NCI-H2227 treated with DMSO at 0.1 percent for 48 hours (cell line): ENCODE data around the gene XRCC4.
"Not testable (repeated sequence)": the region's sequence is repeated elsewhere in the genome, so short reads cannot be mapped to it uniquely, and the experiment has no call there.

Source experiments
- DNase-seq: peaks from one replicate; lab custom pipeline; 2025; lab: John Stamatoyannopoulos, UW

XRCC4 gene

GRCh38 chr5:83118471-83118870 is 41.1 kb downstream of the XRCC4 start:
- DNase-seq = no peak

DNA sequence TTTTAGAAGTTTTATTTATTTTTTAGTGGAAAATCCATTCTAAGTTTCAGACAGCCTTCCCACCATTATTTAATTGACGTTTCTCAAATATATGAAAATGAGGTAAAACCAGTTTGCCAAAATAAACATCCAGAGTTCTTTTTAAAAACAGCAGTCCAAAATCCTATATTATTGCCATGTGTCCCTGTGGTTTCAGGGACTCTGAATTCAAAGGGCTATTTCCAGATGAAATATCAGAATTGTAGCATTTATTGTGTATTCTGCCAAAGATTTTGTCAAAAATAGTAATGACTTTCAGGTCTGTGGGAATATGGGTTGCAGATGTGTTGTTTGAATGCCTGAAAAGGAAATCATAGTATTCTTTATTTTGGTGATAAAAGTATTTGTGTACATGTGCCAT is 41.6 kb downstream of the XRCC4 start:
- no peak for DNase-seq

DNA sequence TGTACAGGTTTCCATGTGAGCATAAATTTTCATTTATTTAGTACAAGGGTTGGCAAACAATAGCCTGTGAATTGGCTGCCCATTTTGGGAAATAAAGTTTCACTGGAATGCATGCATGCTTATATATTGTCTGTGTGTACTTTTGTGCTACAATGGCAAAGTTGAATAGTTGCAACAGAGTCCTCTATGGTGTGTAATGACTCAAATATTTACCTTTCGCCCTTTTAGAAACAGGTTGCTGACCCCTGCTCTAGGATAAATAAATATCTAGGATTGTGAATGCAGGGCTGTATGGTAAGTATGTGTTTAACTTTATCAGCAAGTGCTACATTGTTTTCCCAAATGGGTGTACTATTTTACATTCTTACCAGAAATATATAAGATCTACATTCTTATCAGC is 47.2 kb downstream of the XRCC4 start:
- DNase-seq = no peak

DNA sequence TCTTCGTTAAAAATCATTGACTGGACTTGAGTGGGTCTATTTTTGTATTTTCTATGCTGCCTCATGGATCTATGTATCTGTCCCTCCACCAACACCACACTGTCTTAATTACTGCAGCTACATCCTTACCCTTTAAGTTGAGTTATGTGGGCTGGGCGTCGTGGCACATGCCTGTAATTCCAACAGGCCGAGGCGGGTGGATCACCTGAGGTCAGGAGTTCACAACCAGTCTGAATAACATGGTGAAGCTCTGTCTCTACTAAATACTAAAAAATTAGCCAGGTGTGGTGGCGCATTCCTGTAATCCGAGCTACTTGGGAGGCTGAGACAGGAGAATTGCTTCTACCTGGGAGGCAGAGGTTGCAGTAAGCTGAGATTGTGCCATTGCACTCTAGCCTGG is 48.2 kb downstream of the XRCC4 start:
- DNase-seq = no peak

GRCh38 chr5:83126501-83126900 is 49.2 kb downstream of the XRCC4 start:
- no peak for DNase-seq

DNA sequence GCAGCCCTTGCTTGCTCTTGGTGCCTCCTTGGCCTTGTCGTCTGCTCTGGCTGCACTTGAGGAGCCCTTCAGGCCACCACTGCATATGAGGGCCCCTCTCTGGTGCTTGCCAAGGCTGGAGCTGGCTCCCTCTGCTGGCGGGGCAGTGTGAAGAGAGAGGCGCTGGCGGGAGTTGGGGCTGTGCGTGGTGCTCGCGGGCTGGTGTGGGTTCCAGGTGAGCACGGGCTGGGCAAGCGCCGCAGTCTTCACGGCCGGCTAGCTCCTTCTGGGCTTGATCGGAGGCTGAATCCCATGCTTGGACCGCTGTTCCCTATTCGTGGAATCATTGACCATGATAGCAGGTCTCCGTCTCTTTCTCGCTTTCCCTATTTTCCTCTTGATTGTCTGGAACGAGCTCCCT is 56.5 kb downstream of the XRCC4 start:
- DNase-seq = no peak

DNA sequence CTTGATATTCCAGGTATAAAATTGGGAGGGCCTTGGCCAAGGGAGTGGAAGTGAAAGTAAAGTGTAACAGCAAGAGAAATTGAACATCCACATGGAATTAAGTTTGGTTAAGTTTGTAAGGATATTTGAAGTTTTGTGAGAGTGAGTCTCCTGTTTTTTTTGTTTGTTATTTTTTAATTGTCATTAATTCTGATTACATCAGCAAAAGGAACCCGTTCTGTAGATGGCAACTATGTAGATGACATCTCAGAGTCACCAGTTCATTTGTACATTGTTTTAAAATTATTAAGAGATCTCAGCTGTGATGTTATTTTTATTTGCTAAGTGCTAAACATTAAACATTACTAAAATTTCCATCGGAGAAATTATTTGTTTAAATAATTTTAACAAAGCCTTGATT is 65.2 kb downstream of the XRCC4 start:
- no peak for DNase-seq

- no peak for DNase-seq
Observed at GRCh38 chr5:83145241-83145640, 67.9 kb downstream of the XRCC4 start.

DNA sequence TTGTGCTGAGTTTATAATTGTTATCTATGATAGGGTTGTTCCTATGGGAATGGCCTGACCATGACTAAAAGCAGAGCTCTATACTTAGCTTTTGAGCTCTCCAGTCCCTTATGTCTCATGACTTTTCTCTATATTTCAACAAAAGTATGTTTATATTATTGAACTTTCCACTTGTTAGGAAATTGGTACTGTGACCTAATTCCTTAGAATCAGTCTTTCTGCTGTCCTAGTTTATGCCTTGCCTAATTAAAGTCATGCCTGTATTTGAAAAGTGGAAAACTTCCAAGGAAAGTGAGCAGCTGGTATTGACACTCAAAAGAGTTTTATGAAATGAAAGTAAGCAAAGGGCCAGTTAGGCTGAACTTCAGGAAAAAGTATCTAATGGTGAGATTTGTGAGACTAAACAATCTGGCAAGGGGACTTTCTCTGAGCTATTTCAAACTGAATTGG is 68.6 kb downstream of the XRCC4 start:
- no peak for DNase-seq

- DNase-seq = no peak
Observed at GRCh38 chr5:83146441-83146840, 69.1 kb downstream of the XRCC4 start.

- no peak for DNase-seq
Observed at GRCh38 chr5:83147593-83147992, 70.2 kb downstream of the XRCC4 start.

GRCh38 chr5:83148370-83148769 is 71.0 kb downstream of the XRCC4 start:
- DNase-seq = no peak

DNA sequence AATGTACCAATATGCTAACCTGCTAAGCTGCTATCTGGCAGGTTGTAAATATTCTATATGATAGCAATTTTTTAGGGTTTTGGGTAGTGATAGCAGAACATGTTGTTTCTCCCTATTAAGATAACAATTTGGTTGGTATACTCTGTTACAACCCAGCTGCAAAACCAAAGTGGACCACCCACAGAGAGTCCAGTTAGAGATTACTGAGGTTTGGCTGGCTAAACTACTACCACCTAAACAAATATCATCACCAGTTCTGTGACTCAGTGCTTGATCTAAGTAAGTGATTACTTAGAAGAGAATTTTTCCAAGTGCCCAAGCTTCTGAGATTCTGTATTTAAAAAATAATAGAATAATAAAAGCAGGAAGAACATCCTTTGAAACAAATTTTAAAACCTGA is 72.3 kb downstream of the XRCC4 start:
- DNase-seq = no peak

DNA sequence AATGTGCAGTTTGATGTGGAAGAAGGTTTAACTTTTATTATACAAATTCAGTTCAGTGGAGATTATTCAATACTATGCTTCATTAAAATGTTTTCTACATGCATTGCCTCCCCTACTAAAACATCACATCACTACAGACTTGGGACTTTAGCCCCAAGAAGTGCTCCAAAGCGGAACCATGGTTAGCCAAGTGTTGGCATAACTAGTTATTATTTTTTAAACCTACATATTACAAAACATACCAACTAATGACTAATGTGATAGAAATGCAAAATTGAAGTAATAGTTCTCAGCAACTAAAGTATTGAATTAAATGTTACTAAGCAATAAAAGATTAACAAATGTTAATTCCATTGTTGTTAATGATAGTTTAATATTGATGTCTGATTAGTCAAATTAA is 74.5 kb downstream of the XRCC4 start:
- DNase-seq = no peak

GRCh38 chr5:83152996-83153395 is 75.6 kb downstream of the XRCC4 start:
- DNase-seq = not testable (repeated sequence)

- no peak for DNase-seq
Observed at GRCh38 chr5:83156001-83156400, 78.7 kb downstream of the XRCC4 start.

DNA sequence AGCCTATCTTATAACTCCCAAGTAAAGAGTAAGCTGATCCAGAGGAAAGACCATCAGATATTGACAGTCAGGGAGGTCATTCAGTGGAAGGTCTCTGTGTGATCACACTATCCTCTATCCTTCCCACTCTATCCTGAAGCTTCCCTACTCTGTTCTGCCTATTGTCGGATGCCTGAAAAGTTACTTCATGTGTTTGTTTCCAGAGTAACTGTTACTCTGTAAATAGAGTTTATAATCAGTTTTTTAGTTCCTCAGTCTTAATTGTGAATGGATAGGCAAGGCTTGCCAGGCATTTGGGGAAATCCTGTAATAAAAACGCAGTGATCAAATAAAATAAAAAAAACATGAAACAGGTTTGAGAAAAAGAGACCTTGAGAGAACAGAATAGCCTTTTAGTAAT is 79.8 kb downstream of the XRCC4 start:
- no peak for DNase-seq

DNA sequence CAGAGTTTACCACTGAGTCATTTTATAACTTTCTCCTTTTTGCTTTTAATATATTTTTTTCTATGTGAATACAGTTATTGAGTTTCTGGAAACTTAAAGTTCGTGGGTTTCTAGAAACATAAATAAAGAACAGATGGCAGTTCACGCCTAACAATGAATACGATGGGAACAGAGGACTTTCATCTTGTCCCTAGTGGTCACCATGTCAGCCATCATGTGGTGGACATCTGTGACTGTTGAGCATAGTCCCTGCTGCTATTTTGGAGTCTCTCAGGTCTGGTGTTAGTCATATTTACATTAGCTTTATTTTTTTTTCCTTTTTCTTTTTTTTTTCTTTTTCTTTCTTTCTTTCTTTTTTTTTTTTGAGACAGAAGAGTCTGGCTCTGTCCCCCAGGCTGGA is 85.3 kb downstream of the XRCC4 start:
- DNase-seq = no peak

GRCh38 chr5:83167538-83167937 is 90.2 kb downstream of the XRCC4 start:
- no peak for DNase-seq

DNA sequence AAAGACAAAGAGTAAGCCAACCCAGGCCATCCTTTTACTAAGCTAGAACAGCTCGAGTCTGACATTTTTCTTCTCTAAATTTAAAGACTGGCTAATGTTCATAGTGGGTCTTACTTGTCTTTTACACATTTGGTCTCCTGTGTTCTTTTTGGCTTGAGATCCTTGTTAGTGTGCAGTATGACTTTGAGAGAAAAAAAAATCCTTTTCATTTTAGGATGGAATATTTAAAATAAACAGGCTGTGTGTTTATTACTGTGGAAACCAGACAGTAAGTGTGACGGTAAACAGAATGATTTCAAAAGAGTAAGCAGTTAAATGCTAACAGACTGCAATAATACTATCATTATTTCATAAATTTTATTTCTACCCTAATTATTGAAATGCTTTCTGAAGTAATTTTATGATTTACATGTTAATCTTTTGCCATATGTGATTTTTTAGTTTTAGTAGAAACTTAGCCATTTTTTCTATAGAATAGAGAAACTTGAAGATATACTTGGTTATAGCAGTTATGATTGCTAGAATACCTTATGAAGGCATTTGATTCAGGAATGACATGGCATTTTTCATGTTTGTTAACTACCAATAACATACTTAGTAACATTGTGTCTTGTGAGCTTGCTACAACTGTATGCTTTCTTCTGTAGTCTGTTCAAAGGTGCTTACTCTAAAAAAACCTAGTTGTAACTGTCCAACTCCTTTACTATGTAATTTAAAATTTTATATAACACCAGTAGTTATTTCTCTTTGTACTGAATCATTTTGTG is 92.4 kb downstream of the XRCC4 start:
- no peak for DNase-seq

DNA sequence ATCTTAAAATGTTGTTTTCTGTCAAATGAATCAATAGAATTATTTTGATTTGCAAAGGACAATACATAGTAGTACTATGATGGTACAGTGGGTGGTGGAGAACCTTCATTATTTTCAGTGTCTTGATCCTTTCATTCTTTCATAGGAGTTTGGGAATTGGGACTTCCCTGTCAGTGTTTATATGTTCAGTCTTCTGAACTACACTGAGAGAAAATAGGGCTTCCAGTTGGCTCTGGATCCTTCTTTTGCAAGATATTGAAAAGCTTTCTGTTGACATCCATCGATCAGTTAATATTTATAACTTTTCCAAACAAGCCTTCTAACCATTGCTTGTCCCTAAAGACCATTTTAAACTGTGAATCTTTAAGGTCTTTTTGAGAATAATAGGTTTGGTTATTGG is 94.7 kb downstream of the XRCC4 start:
- DNase-seq = no peak

GRCh38 chr5:83172655-83173054 is 95.3 kb downstream of the XRCC4 start:
- no peak for DNase-seq

DNA sequence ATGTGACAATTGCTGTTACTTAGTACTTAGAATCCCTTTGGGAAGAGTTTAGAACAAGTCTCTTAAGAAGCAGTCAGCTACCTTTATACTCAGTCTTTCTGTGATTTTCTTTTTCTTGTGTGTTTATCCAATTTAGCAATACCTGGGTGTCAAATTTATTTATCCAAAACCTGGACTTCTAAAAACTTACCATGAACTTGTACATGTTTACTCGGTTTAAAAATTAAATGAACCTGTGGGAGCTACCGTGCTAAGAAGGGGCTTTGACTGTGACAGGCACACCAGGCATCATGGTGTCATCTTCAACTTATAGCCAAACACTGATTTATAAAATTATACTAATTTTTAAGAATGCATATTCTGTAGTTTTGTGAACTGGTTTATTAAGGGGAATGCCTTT is 96.5 kb downstream of the XRCC4 start:
- DNase-seq = no peak

DNA sequence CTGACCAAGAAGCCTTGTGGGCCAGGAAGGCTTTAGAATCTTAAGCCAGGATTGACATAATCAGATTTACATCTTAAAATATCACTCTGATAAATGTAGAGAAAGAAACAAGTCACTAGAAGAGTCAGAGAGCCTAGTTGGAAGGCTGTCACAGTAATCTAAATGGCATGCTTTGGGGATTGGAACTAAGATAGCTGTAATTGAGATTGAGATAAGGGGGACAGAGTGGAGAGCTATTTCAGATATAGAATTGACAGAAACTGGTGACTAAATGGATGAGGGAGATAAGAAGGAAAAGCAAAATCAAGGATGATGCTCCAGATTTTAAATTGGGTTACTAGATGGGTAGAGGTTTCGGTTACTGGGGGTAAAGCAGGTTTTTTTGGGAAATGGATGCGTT is 100.5 kb downstream of the XRCC4 start:
- no peak for DNase-seq
